SK-N-SH (cell line): Measurements from ENCODE around the gene ASB15.

ENCODE experiments used
- CTCF ChIP-seq: fragments of 200-600 bp; sonication (generic); IDR thresholded peaks from 2 replicates; pipeline ENCODE4 v1.6.1; 2017; ENCODE audit warnings: antibody characterized with exemption, mild to moderate bottlenecking, moderate library complexity
- TCF12 ChIP-seq: IDR thresholded peaks from 2 replicates; pipeline ENCODE4 v1.4.0; 2012

GRCh38 chr7:123660514-123661354, 59.1 kb downstream of the ASB15 start:
- TF ChIP-seq TCF12 (no peak), CTCF (no peak)
